Activated CD4-positive, alpha-beta T cell treated with anti-CD3 and anti-CD28 coated beads, Interleukin-2, amount 10 ng/mL, durations not matched to agents 7 days and 5 days (primary cell): ENCODE results near the gene CDH13. TPM values are rescaled to one million over a fixed set of nuclear protein-coding genes. Genes with fewer than 3 reads are reported as not detected.

Source experiments
- CTCF ChIA-PET: fragments of 350-600 bp; sonication (Branson Sonifier 250); formaldehyde crosslinking; loops from one replicate; lab custom pipeline; 2021; ENCODE audit warnings: antibody characterized with exemption; lab: Charles Lee
- POLR2A ChIA-PET: fragments of 350-600 bp; sonication (Branson Sonifier 250); formaldehyde crosslinking; loops from one replicate; lab custom pipeline; 2021; ENCODE audit warnings: antibody characterized with exemption; lab: Charles Lee
- DNase-seq: peaks from one replicate; pipeline ENCODE4 v3.0.0-alpha.2; 2020
- H3K27ac Mint-ChIP-seq: one replicate; pipeline ENCODE4 v1.8.0; 2021; ENCODE audit warnings: mild to moderate bottlenecking, moderate library complexity, mixed read lengths
- H3K27me3 Mint-ChIP-seq: one replicate; pipeline ENCODE4 v1.8.0; 2021; ENCODE audit warnings: mixed read lengths
- H3K36me3 Mint-ChIP-seq: one replicate; pipeline ENCODE4 v1.8.0; 2021; ENCODE audit warnings: low read depth, mixed read lengths
- H3K4me1 Mint-ChIP-seq: one replicate; pipeline ENCODE4 v1.8.0; 2021; ENCODE audit warnings: mixed read lengths
- H3K4me3 Mint-ChIP-seq: one replicate; pipeline ENCODE4 v1.8.0; 2021; ENCODE audit warnings: mild to moderate bottlenecking, moderate library complexity, mixed read lengths
- H3K9me3 Mint-ChIP-seq: one replicate; pipeline ENCODE4 v1.8.0; 2021; ENCODE audit warnings: mixed read lengths
- total RNA-seq, 2 experiments: library from RNA; stranded (reverse); gene quantifications; one replicate each; pipeline ENCODE4 v1.2.3, GENCODE V29; 2021

The CDH13 gene
- total RNA-seq, 2 experiments from 2014 or later = not detected

- Mint-ChIP-seq H3K9me3 (no peaks in the 10 kb centered on the region), H3K27me3 (peaks cover 30% of the 10 kb centered on the region), H3K27ac (no peak overlapping the region), H3K4me1 (peaks cover 8% of the 10 kb centered on the region), H3K36me3 (no peaks in the 10 kb centered on the region), H3K4me3 (no peak overlapping the region)
- ChIA-PET POLR2A (no interaction called here), CTCF (no interaction called here)
- DNase-seq = no peak
Measured at GRCh38 chr16:82751020-82751419, 124.3 kb downstream of the CDH13 start.

GRCh38 chr16:82752172-82752571 lies 125.4 kb downstream of the CDH13 start:
- Mint-ChIP-seq H3K27me3 (peaks cover 29% of the 10 kb centered on the region), H3K9me3 (no peaks in the 10 kb centered on the region), H3K4me1 (peaks cover 8% of the 10 kb centered on the region), H3K4me3 (no peak overlapping the region), H3K27ac (no peak overlapping the region), H3K36me3 (no peaks in the 10 kb centered on the region)
- ChIA-PET POLR2A (no interaction called here), CTCF (interaction anchor here (0.6 kb wide), 1 partner anchor 589 kb away, joined by 3 read pairs; no protein-coding TSS in a partner anchor)
- DNase-seq = no peak

- no peak for DNase-seq
- no peaks in the 10 kb centered on the region for H3K36me3 Mint-ChIP-seq
- H3K9me3 Mint-ChIP-seq = no peaks in the 10 kb centered on the region
- ChIA-PET CTCF (no interaction called here), POLR2A (no interaction called here)
- H3K4me3 Mint-ChIP-seq = no peak overlapping the region
- H3K4me1 Mint-ChIP-seq = peaks cover 8% of the 10 kb centered on the region
- no peak overlapping the region for H3K27ac Mint-ChIP-seq
- peaks cover 16% of the 10 kb centered on the region for H3K27me3 Mint-ChIP-seq
Measured at GRCh38 chr16:82753821-82754220, 127.1 kb downstream of the CDH13 start.

- POLR2A ChIA-PET = no interaction called here
- Mint-ChIP-seq H3K9me3 (no peaks in the 10 kb centered on the region), H3K4me3 (no peak overlapping the region), H3K27ac (no peak overlapping the region), H3K27me3 (peaks cover 13% of the 10 kb centered on the region), H3K4me1 (peaks cover 5% of the 10 kb centered on the region), H3K36me3 (no peaks in the 10 kb centered on the region)
- no peak for DNase-seq
- CTCF ChIA-PET = no interaction called here
Measured at GRCh38 chr16:82754716-82755513, 128.1 kb downstream of the CDH13 start.

GRCh38 chr16:82755570-82756282 lies 129.0 kb downstream of the CDH13 start:
- H3K27ac Mint-ChIP-seq = no peak overlapping the region
- POLR2A ChIA-PET = no interaction called here
- CTCF ChIA-PET = no interaction called here
- H3K4me1 Mint-ChIP-seq = no peaks in the 10 kb centered on the region
- H3K27me3 Mint-ChIP-seq = peaks cover 11% of the 10 kb centered on the region
- H3K36me3 Mint-ChIP-seq = no peaks in the 10 kb centered on the region
- DNase-seq = no peak
- H3K4me3 Mint-ChIP-seq = no peak overlapping the region
- no peaks in the 10 kb centered on the region for H3K9me3 Mint-ChIP-seq

GRCh38 chr16:82756283-82756599 lies 129.5 kb downstream of the CDH13 start:
- peaks cover 8% of the 10 kb centered on the region for H3K27me3 Mint-ChIP-seq
- H3K4me1 Mint-ChIP-seq = no peaks in the 10 kb centered on the region
- H3K9me3 Mint-ChIP-seq = no peaks in the 10 kb centered on the region
- H3K36me3 Mint-ChIP-seq = no peaks in the 10 kb centered on the region
- ChIA-PET POLR2A (no interaction called here), CTCF (no interaction called here)
- no peak for DNase-seq
- H3K4me3 Mint-ChIP-seq = no peak overlapping the region
- H3K27ac Mint-ChIP-seq = no peak overlapping the region

GRCh38 chr16:82758406-82758805 lies 131.6 kb downstream of the CDH13 start:
- Mint-ChIP-seq H3K4me1 (peaks cover 4% of the 10 kb centered on the region), H3K9me3 (no peaks in the 10 kb centered on the region), H3K4me3 (no peak overlapping the region), H3K27me3 (peaks cover 12% of the 10 kb centered on the region), H3K27ac (no peak overlapping the region), H3K36me3 (no peaks in the 10 kb centered on the region)
- CTCF ChIA-PET = no interaction called here
- DNase-seq = no peak
- POLR2A ChIA-PET = no interaction called here

GRCh38 chr16:82758904-82759303 lies 132.1 kb downstream of the CDH13 start:
- no peaks in the 10 kb centered on the region for H3K9me3 Mint-ChIP-seq
- H3K27ac Mint-ChIP-seq = no peak overlapping the region
- no peak for DNase-seq
- H3K4me1 Mint-ChIP-seq = peaks cover 4% of the 10 kb centered on the region
- H3K27me3 Mint-ChIP-seq = peaks cover 12% of the 10 kb centered on the region
- CTCF ChIA-PET = no interaction called here
- POLR2A ChIA-PET = no interaction called here
- H3K4me3 Mint-ChIP-seq = no peak overlapping the region
- no peaks in the 10 kb centered on the region for H3K36me3 Mint-ChIP-seq

GRCh38 chr16:82761236-82761635 lies 134.5 kb downstream of the CDH13 start:
- H3K4me3 Mint-ChIP-seq = no peak overlapping the region

GRCh38 chr16:82761858-82762257 lies 135.1 kb downstream of the CDH13 start:
- H3K27me3 Mint-ChIP-seq = peaks cover 15% of the 10 kb centered on the region
- H3K27ac Mint-ChIP-seq = no peak overlapping the region
- H3K4me1 Mint-ChIP-seq = peaks cover 4% of the 10 kb centered on the region
- no peak for DNase-seq
- no peaks in the 10 kb centered on the region for H3K36me3 Mint-ChIP-seq
- no peaks in the 10 kb centered on the region for H3K9me3 Mint-ChIP-seq
- H3K4me3 Mint-ChIP-seq = no peak overlapping the region
- ChIA-PET CTCF (no interaction called here), POLR2A (no interaction called here)

More at GRCh38 chr16:82761236-82761635, 134.5 kb downstream of the CDH13 start:
- Mint-ChIP-seq H3K27ac (no peak overlapping the region), H3K36me3 (no peaks in the 10 kb centered on the region), H3K4me1 (peaks cover 4% of the 10 kb centered on the region), H3K27me3 (peaks cover 12% of the 10 kb centered on the region), H3K9me3 (no peaks in the 10 kb centered on the region)
- CTCF ChIA-PET = no interaction called here
- POLR2A ChIA-PET = no interaction called here
- DNase-seq = no peak

- H3K27me3 Mint-ChIP-seq = peaks cover 15% of the 10 kb centered on the region
- peaks cover 4% of the 10 kb centered on the region for H3K4me1 Mint-ChIP-seq
- no peaks in the 10 kb centered on the region for H3K9me3 Mint-ChIP-seq
- CTCF ChIA-PET = no interaction called here
- no peak overlapping the region for H3K27ac Mint-ChIP-seq
- H3K36me3 Mint-ChIP-seq = no peaks in the 10 kb centered on the region
- DNase-seq = no peak
- POLR2A ChIA-PET = no interaction called here
- H3K4me3 Mint-ChIP-seq = no peak overlapping the region
Measured at GRCh38 chr16:82763371-82763770, 136.6 kb downstream of the CDH13 start.

GRCh38 chr16:82767198-82767597 lies 140.4 kb downstream of the CDH13 start:
- no peaks in the 10 kb centered on the region for H3K36me3 Mint-ChIP-seq
- H3K9me3 Mint-ChIP-seq = no peaks in the 10 kb centered on the region
- no peak overlapping the region for H3K27ac Mint-ChIP-seq
- POLR2A ChIA-PET = interaction anchor here (0.6 kb wide), 1 partner anchor 238 kb away, joined by 3 read pairs; no protein-coding TSS in a partner anchor
- no peak for DNase-seq
- no peaks in the 10 kb centered on the region for H3K4me1 Mint-ChIP-seq
- no peak overlapping the region for H3K4me3 Mint-ChIP-seq
- H3K27me3 Mint-ChIP-seq = peaks cover 22% of the 10 kb centered on the region
- CTCF ChIA-PET = no interaction called here

- DNase-seq = no peak
- Mint-ChIP-seq H3K4me1 (no peaks in the 10 kb centered on the region), H3K36me3 (no peaks in the 10 kb centered on the region), H3K27me3 (peaks cover 22% of the 10 kb centered on the region), H3K9me3 (no peaks in the 10 kb centered on the region), H3K4me3 (no peak overlapping the region), H3K27ac (no peak overlapping the region)
- CTCF ChIA-PET = no interaction called here
- POLR2A ChIA-PET = interaction anchor here (0.6 kb wide), 1 partner anchor 238 kb away, joined by 3 read pairs; no protein-coding TSS in a partner anchor
Measured at GRCh38 chr16:82767808-82768207, 141.0 kb downstream of the CDH13 start.
